Activated CD4-positive, alpha-beta T cell treated with anti-CD3 and anti-CD28 coated beads, Interleukin-2, amount 50 U/mL, for 1 hour (primary cell): ENCODE measurements around the gene SMAD3.
"Not testable (repeated sequence)": the region's sequence is repeated elsewhere in the genome, so short reads cannot be mapped to it uniquely, and the experiment has no call there.

ENCODE experiments used
- DNase-seq: peaks from one replicate; pipeline ENCODE4 v3.0.0-alpha.2; 2020

The SMAD3 gene

DNA sequence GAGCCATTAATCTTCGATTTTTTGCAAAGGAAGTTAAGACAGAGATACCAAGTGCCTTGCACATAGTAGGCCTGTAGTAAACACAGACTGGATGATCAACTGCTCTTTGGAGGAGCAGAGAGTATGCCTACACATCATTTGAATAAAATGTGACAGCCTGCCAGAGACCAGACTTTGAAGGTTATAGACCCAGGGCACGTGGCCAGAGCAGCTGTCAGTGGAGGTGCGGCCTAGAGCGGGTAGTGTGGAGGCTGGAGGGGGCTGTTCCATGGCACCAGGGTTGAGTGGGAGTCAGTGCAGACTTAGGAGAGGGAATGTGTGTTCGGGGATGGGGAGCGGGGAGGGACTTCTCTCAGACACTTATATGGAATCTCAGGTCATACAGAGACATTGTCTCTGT lies 80.8 kb downstream of the SMAD3 start:
- DNase-seq = no peak

DNA sequence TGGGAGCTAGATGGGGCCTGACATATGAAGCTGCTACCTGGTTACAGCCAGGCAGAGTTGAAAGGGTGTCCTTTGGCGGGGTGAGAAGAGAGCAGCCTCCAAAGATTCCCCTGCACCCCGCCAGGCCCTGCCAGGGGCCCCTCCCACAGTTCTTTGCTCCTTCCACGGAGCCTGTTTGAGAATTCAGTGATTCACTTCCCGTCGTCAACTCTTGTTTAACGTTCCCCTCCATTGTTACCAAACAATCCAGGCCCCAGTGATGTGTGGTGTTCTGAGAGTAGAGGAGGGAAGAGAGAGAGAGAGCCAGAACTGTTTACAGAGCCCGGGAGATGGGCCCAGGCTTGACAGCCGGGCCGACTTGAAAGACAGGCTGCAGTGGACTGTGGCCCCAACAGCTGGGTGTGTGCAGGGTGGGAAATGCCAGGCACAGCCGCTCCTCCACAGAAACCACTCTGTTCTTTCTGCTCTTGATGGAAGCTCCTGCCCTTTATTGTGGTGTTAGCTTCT lies 81.5 kb downstream of the SMAD3 start:
- peak; percentile 19 for DNase-seq

DNA sequence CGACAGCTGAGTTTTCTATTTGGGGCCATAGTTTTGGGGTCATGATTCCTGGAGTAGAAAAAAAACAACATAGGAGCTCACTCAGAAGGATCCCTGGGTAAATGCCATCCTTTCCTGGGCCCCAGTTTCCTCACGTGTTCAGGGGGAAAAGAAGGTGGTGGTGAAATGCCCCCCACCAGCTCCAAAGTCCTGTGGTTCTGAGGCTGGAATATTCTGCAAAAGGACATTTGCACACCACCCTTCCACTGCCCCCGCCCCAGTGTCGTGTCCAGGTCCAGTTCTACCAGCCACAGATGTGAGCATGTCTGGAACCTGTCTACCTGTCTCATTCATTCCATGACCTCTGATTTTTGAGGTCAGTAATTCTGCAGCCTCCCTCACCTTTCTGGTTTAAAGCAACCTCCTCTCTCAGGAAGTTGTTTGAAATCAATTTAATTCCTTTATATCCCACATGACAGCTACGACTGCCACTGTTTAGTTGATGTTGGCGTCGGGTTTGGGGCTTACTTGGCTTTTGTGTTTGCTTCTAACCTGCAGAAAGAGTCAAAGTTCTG lies 82.1 kb downstream of the SMAD3 start:
- DNase-seq = no peak

DNA sequence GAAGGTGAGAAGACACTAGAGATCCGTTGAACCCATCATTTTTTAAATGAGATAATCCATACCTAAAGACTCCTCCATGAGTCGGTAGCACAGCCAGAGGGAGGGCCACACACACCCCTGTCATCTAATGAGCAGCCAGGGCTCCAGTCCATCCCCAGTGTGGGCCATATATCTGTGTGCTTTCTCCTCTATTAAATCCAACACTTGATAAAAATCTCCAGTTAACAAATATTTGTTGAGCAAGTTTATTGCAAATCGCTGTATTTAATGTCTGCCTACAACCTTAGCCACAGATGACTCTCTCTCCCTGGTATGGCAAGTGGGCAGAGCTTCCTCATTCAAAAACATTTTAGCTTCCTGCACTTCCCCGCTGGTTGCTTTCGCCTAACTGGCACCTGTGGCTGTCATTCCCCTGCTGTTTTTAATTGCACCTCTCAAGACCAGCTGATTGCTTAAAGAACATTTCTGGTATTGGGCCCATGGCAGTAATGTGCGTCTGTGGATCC lies 82.8 kb downstream of the SMAD3 start:
- DNase-seq = no peak

- no peak for DNase-seq
These were observed 83.8 kb downstream of the SMAD3 start for GRCh38 chr15:67149068-67149772.

DNA sequence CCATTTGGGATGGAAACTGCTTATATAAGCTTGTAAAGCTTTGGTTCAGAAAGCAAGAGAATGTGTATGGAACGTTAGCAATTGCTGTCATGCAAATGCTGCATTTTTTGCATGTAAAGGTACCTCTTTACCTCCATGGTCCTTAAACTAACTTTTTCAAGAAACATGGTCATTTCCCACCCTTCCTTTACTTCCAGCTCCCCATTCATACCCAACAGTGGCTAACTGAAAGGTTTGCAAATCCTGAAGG lies 84.3 kb downstream of the SMAD3 start:
- no peak for DNase-seq

- DNase-seq = peak; percentile 29
These were observed 84.8 kb downstream of the SMAD3 start for GRCh38 chr15:67150023-67150860.

GRCh38 chr15:67152429-67152828 lies 87.0 kb downstream of the SMAD3 start:
- no peak for DNase-seq

DNA sequence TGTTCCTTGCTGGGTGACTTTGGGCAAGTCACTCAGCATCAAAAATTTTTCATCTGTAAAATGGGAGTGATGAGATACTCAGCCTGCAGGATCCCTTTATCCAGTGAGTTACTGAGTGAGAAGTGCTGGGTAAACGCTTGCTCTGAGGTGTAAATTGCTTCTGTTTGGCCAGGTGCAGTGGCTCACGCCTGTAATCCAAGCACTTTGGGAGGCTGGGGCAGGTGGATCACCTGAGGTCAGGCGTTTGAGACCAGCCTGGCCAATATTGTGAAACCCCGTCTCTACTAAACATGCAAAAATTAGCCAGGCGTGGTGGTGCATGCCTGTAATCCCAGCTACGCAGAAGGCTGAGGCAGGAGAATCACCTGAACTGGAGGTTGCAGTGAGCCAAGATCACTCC lies 87.6 kb downstream of the SMAD3 start:
- DNase-seq = not testable (repeated sequence)

DNA sequence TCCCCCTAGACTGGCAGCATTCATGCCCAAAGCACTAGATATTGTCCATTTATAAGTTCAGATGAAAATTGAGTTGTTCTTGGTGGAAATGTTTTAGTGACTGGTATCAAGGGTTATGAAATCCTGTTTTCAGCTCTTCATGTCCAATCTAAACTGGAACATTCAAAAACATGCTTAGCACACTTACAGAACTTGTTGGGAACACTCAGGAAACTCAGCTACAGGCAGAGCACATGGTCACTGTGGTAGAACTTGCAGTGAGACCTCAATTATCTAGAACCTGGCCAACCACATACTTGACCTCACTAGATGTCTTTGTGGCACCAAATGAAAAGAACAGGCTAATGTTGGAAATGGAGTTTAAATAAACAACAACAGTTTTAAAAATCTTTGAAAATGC lies 88.8 kb downstream of the SMAD3 start:
- no peak for DNase-seq

- DNase-seq = no peak
These were observed 91.0 kb downstream of the SMAD3 start for GRCh38 chr15:67156426-67156825.

- DNase-seq = no peak
These were observed 91.4 kb downstream of the SMAD3 start for GRCh38 chr15:67156834-67157233.

DNA sequence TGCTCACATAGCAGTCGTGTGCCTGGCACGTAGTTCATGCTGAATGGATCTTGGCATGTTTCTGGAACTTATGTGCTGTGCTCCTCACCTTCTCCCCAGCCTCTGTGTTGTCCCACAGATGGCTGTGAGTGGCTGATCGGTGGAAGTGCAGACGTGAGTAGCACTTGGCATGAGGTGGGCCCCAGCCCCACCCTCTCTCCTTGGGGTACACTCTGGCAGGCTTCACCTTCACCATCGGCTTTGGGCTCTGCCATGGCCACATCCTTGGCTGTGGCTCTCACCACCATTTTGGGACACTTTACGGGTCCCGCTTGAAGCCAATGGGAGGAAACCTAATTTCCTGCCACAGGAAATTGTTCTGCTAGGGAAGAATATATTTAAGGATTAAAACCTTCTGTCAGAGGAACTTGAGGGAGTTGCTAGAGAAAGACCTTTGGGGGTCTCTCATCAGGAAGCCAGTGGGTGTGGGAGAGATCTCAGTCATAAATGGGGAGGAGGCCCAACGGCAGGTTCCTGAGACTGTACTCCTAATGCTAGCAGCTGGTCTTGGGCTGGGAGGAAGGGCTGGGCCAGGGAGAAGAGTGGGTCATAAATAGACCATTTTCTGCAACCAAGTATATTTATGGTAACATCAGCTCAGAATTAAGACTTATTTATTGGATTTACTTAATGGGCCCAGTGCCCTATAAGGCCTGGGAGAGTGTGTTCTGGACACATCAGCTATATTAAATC lies 92.3 kb downstream of the SMAD3 start:
- no peak for DNase-seq

GRCh38 chr15:67158367-67158766 lies 93.0 kb downstream of the SMAD3 start:
- DNase-seq = no peak

DNA sequence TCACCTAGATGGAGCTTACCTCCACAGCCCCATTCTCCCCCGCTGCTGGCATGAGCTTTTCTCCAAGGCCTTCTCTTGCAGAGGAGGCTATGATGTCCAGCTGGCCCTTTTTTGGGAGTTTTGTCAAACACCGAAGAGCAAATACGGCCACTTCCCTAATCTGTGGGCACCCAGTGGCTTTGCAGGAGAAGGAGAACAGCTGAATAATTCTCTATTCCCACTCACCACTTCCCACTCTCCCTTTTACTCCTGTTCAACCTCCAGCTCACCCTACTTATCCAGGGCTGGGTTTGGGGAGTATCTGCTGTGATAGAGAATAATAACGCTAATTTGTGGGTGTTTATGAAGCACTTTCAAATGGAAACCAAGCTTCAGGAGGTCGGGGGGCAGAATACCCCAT lies 96.0 kb downstream of the SMAD3 start:
- no peak for DNase-seq

DNA sequence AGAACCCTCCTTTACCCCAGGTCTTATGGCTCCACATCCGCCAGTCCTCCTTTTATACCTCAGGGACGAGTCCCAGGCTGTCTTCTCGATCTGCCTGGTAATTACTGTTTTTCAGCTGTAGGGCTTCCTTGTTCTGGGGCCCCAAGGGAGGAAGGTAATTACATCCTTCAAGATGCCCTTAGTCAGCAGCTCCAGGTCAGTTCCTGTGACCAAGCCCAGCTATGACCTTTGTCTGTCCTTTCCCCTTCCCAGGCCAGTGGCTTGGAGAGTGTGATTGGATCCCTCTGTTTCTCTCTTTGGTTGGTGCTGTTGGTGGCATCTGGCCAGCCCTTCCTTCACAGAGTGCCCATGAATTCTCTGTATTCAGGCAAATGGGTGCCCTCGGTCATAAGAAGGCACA lies 96.5 kb downstream of the SMAD3 start:
- no peak for DNase-seq

DNA sequence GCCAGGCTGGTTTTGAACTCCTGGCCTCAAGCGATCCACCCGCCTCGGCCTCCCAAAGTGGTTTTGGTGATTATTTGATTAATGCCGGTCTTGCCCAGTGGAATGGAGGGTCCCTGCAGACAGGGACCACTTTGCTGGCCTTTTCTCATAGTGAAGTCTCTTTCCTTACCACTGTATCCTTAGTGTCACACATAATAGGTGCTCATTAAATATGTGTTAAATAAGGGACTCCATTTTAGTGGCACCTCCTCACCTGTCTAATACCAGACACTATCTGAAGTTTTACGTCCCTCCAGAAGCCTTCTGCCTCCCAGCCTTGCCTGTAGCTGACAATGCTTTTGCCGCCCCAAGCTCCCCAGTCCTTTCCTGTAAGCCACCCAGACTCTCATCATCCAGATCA lies 97.8 kb downstream of the SMAD3 start:
- no peak for DNase-seq

GRCh38 chr15:67164401-67164791 lies 99.0 kb downstream of the SMAD3 start:
- DNase-seq = no peak

DNA sequence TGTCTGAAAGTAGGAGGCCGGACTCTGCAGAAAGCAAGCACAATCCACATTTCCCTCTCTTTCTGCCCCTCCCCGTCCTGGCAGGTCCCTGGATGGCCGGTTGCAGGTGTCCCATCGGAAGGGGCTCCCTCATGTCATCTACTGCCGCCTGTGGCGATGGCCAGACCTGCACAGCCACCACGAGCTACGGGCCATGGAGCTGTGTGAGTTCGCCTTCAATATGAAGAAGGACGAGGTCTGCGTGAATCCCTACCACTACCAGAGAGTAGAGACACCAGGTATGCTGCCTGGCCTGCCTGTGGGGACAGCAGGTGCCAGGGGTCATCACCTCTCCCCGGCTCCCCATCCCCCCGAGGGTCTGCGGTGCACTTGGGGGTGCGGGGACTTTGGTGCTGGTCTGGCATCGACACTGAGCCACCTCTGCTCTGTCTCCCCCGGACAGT lies 99.4 kb downstream of the SMAD3 start:
- DNase-seq = no peak

DNA sequence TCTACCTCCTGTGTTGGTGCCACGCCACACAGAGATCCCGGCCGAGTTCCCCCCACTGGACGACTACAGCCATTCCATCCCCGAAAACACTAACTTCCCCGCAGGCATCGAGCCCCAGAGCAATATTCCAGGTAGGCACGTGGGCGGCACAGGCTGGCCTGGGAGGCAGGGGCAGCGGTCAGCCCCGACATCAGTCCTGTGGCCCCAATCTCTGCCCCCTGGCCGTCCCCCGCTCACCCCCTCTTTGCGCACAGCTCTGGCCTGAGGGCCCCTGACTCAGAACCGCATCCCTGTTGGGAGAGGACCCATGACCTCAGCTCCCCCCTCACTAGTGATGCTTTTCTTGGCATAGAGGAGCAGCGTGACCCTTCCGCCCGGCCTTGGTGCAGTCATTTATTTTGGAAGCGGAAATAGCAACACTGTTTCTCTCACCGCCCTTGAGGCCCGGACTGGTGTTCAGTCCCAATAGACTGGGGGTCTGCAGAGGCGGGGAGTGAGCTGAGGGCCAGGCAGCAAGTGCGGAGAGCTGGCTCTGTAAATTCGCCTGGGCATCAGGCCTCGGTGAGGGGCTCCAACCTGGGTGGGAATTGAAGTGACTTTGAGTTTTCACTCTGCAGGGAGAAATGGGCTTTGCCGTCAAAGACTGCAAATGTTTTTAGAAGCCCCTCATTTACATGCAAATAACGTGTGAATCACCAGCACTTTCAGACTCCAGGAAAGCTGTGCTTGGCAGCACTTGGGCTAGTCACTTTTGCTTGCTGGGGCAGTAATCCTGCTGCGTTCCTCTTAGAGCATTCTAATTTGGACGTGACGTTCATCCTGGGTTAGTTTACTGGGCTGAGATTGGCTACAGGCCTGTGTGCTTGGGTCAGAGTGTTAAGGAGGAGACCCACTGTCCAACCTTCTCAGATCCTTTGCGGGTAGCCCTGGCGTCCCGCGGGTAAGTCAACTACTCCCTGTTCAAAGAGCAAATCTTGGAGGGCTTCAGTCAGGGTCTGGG lies 100.2 kb downstream of the SMAD3 start:
- no peak for DNase-seq

- no peak for DNase-seq
These were observed 101.0 kb downstream of the SMAD3 start for GRCh38 chr15:67166280-67167009.
